ENCODE data around the gene LGI4. TPM values are rescaled to one million over a fixed set of nuclear protein-coding genes. Genes with fewer than 3 reads are reported as not detected.

Gene LGI4
- total RNA-seq, 1 experiment from 2014 or later = not detected

GRCh38 chr19:35088131-35088913, 46.5 kb downstream of the LGI4 start:
- DNase-seq = no peak
- H3K27ac ChIP-seq (ENCODE audit: low read length) = no peak overlapping the region
- no peak overlapping the region for H3K9ac ChIP-seq (ENCODE audit: low read length)
- H3K36me3 ChIP-seq (ENCODE audit: insufficient read depth, low read length) = no peaks in the 10 kb centered on the region
- no peak overlapping the region for H3K4me2 ChIP-seq (ENCODE audit: low read depth, low read length, poor library complexity, severe bottlenecking)
- H4K20me1 ChIP-seq (ENCODE audit: insufficient read depth, low read depth, low read length) = no peaks in the 10 kb centered on the region
- no peak overlapping the region for H3K4me3 ChIP-seq (ENCODE audit: low read length)
- H3K4me1 ChIP-seq (ENCODE audit: low read length) = peaks cover 55% of the 10 kb centered on the region
- H3K27me3 ChIP-seq (ENCODE audit: low read length) = no peaks in the 10 kb centered on the region
- no peaks in the 10 kb centered on the region for H3K9me2 ChIP-seq (replicated peaks; ENCODE audit: insufficient read depth, low read length)
- no peak overlapping the region for H2AFZ ChIP-seq (ENCODE audit: low read length)
- H3K9me3 ChIP-seq (ENCODE audit: low read length) = no peaks in the 10 kb centered on the region
- no peaks in the 10 kb centered on the region for H3K79me2 ChIP-seq (ENCODE audit: low read length)

GRCh38 chr19:35087393-35087792, 47.5 kb downstream of the LGI4 start:
- H3K4me3 ChIP-seq (ENCODE audit: low read length) = no peak overlapping the region
- H3K9ac ChIP-seq (ENCODE audit: low read length) = no peak overlapping the region
- no peaks in the 10 kb centered on the region for H3K36me3 ChIP-seq (ENCODE audit: insufficient read depth, low read length)
- no peaks in the 10 kb centered on the region for H3K27me3 ChIP-seq (ENCODE audit: low read length)
- H3K4me1 ChIP-seq (ENCODE audit: low read length) = peaks cover 61% of the 10 kb centered on the region
- no peaks in the 10 kb centered on the region for H4K20me1 ChIP-seq (ENCODE audit: insufficient read depth, low read depth, low read length)
- no peak for DNase-seq
- no peak overlapping the region for H2AFZ ChIP-seq (ENCODE audit: low read length)
- H3K9me2 ChIP-seq (replicated peaks; ENCODE audit: insufficient read depth, low read length) = no peaks in the 10 kb centered on the region
- H3K4me2 ChIP-seq (ENCODE audit: low read depth, low read length, poor library complexity, severe bottlenecking) = no peak overlapping the region
- peak overlapping the region; percentile 98 for H3K27ac ChIP-seq (ENCODE audit: low read length)
- H3K79me2 ChIP-seq (ENCODE audit: low read length) = no peaks in the 10 kb centered on the region
- H3K9me3 ChIP-seq (ENCODE audit: low read length) = no peaks in the 10 kb centered on the region

- peak overlapping the region; percentile 25; the same call in 1 of the 2 replicates for H3K4me3 ChIP-seq (ENCODE audit: low read length)
- H3K27me3 ChIP-seq (ENCODE audit: low read length) = no peaks in the 10 kb centered on the region
- H3K9ac ChIP-seq (ENCODE audit: low read length) = peak overlapping the region; percentile 66
- peak overlapping the region; percentile 65 for H3K4me2 ChIP-seq (ENCODE audit: low read depth, low read length, poor library complexity, severe bottlenecking)
- H3K79me2 ChIP-seq (ENCODE audit: low read length) = no peaks in the 10 kb centered on the region
- peak overlapping the region; percentile 4; the same call in 1 of the 2 replicates for H2AFZ ChIP-seq (ENCODE audit: low read length)
- no peaks in the 10 kb centered on the region for H3K36me3 ChIP-seq (ENCODE audit: insufficient read depth, low read length)
- peaks cover 61% of the 10 kb centered on the region for H3K4me1 ChIP-seq (ENCODE audit: low read length)
- no peaks in the 10 kb centered on the region for H3K9me2 ChIP-seq (replicated peaks; ENCODE audit: insufficient read depth, low read length)
- H3K9me3 ChIP-seq (ENCODE audit: low read length) = no peaks in the 10 kb centered on the region
- DNase-seq = no peak
- peak overlapping the region; percentile 98 for H3K27ac ChIP-seq (ENCODE audit: low read length)
- H4K20me1 ChIP-seq (ENCODE audit: insufficient read depth, low read depth, low read length) = no peaks in the 10 kb centered on the region
Measured at GRCh38 chr19:35086455-35086854, 48.4 kb downstream of the LGI4 start.

- peak overlapping the region; percentile 4; the same call in 1 of the 2 replicates for H2AFZ ChIP-seq (ENCODE audit: low read length)
- H3K27me3 ChIP-seq (ENCODE audit: low read length) = no peaks in the 10 kb centered on the region
- no peaks in the 10 kb centered on the region for H3K79me2 ChIP-seq (ENCODE audit: low read length)
- no peaks in the 10 kb centered on the region for H4K20me1 ChIP-seq (ENCODE audit: insufficient read depth, low read depth, low read length)
- peak overlapping the region; percentile 65 for H3K4me2 ChIP-seq (ENCODE audit: low read depth, low read length, poor library complexity, severe bottlenecking)
- H3K36me3 ChIP-seq (ENCODE audit: insufficient read depth, low read length) = no peaks in the 10 kb centered on the region
- H3K9ac ChIP-seq (ENCODE audit: low read length) = peak overlapping the region; percentile 82
- peaks cover 60% of the 10 kb centered on the region for H3K4me1 ChIP-seq (ENCODE audit: low read length)
- DNase-seq = peak; percentile 93
- H3K9me3 ChIP-seq (ENCODE audit: low read length) = no peaks in the 10 kb centered on the region
- peak overlapping the region; percentile 98 for H3K27ac ChIP-seq (ENCODE audit: low read length)
- H3K9me2 ChIP-seq (replicated peaks; ENCODE audit: insufficient read depth, low read length) = no peaks in the 10 kb centered on the region
- peak overlapping the region; percentile 39 for H3K4me3 ChIP-seq (ENCODE audit: low read length)
Measured at GRCh38 chr19:35085947-35086346, 48.9 kb downstream of the LGI4 start.

- Histone ChIP-seq H3K79me2 (ENCODE audit: low read length) (no peaks in the 10 kb centered on the region), H3K36me3 (ENCODE audit: insufficient read depth, low read length) (no peaks in the 10 kb centered on the region), H3K4me2 (ENCODE audit: low read depth, low read length, poor library complexity, severe bottlenecking) (peak overlapping the region; percentile 53), H3K27me3 (ENCODE audit: low read length) (no peaks in the 10 kb centered on the region), H3K4me3 (ENCODE audit: low read length) (no peak overlapping the region), H4K20me1 (ENCODE audit: insufficient read depth, low read depth, low read length) (no peaks in the 10 kb centered on the region), H3K9ac (ENCODE audit: low read length) (peak overlapping the region; percentile 58), H3K9me2 (replicated peaks; ENCODE audit: insufficient read depth, low read length) (no peaks in the 10 kb centered on the region), H3K9me3 (ENCODE audit: low read length) (no peaks in the 10 kb centered on the region), H2AFZ (ENCODE audit: low read length) (peak overlapping the region; percentile 68; the same call in 1 of the 2 replicates), H3K4me1 (ENCODE audit: low read length) (peaks cover 50% of the 10 kb centered on the region), H3K27ac (ENCODE audit: low read length) (peak overlapping the region; percentile 98)
- DNase-seq = no peak
Measured at GRCh38 chr19:35084509-35084762, 50.4 kb downstream of the LGI4 start.

GRCh38 chr19:35083691-35084508, 51.0 kb downstream of the LGI4 start:
- H3K4me3 ChIP-seq (ENCODE audit: low read length) = no peak overlapping the region
- no peaks in the 10 kb centered on the region for H3K79me2 ChIP-seq (ENCODE audit: low read length)
- H3K4me1 ChIP-seq (ENCODE audit: low read length) = peaks cover 50% of the 10 kb centered on the region
- H3K4me2 ChIP-seq (ENCODE audit: low read depth, low read length, poor library complexity, severe bottlenecking) = peak overlapping the region; percentile 53
- H3K9ac ChIP-seq (ENCODE audit: low read length) = peak overlapping the region; percentile 58
- H3K9me2 ChIP-seq (replicated peaks; ENCODE audit: insufficient read depth, low read length) = no peaks in the 10 kb centered on the region
- peak overlapping the region; percentile 98 for H3K27ac ChIP-seq (ENCODE audit: low read length)
- H3K9me3 ChIP-seq (ENCODE audit: low read length) = no peaks in the 10 kb centered on the region
- H4K20me1 ChIP-seq (ENCODE audit: insufficient read depth, low read depth, low read length) = no peaks in the 10 kb centered on the region
- peak overlapping the region; percentile 68 for H2AFZ ChIP-seq (ENCODE audit: low read length)
- H3K27me3 ChIP-seq (ENCODE audit: low read length) = no peaks in the 10 kb centered on the region
- DNase-seq = peak; percentile 57
- H3K36me3 ChIP-seq (ENCODE audit: insufficient read depth, low read length) = no peaks in the 10 kb centered on the region

GRCh38 chr19:35081201-35081600, 53.7 kb downstream of the LGI4 start:
- no peaks in the 10 kb centered on the region for H3K79me2 ChIP-seq (ENCODE audit: low read length)
- DNase-seq = no peak
- H3K27me3 ChIP-seq (ENCODE audit: low read length) = no peaks in the 10 kb centered on the region
- no peak overlapping the region for H3K27ac ChIP-seq (ENCODE audit: low read length)
- H3K36me3 ChIP-seq (ENCODE audit: insufficient read depth, low read length) = no peaks in the 10 kb centered on the region
- H3K9ac ChIP-seq (ENCODE audit: low read length) = no peak overlapping the region
- H3K4me2 ChIP-seq (ENCODE audit: low read depth, low read length, poor library complexity, severe bottlenecking) = no peak overlapping the region
- H4K20me1 ChIP-seq (ENCODE audit: insufficient read depth, low read depth, low read length) = no peaks in the 10 kb centered on the region
- H3K4me3 ChIP-seq (ENCODE audit: low read length) = no peak overlapping the region
- H3K4me1 ChIP-seq (ENCODE audit: low read length) = peaks cover 35% of the 10 kb centered on the region
- H3K9me3 ChIP-seq (ENCODE audit: low read length) = no peaks in the 10 kb centered on the region
- H2AFZ ChIP-seq (ENCODE audit: low read length) = no peak overlapping the region
- no peaks in the 10 kb centered on the region for H3K9me2 ChIP-seq (replicated peaks; ENCODE audit: insufficient read depth, low read length)

- no peak overlapping the region for H2AFZ ChIP-seq (ENCODE audit: low read length)
- no peaks in the 10 kb centered on the region for H3K79me2 ChIP-seq (ENCODE audit: low read length)
Measured at GRCh38 chr19:35080613-35081170, 54.2 kb downstream of the LGI4 start.

More at GRCh38 chr19:35080613-35081170, 54.2 kb downstream of the LGI4 start:
- peaks cover 30% of the 10 kb centered on the region for H3K4me1 ChIP-seq (ENCODE audit: low read length)
- H3K9me3 ChIP-seq (ENCODE audit: low read length) = no peaks in the 10 kb centered on the region
- H3K36me3 ChIP-seq (ENCODE audit: insufficient read depth, low read length) = no peaks in the 10 kb centered on the region
- H4K20me1 ChIP-seq (ENCODE audit: insufficient read depth, low read depth, low read length) = no peaks in the 10 kb centered on the region
- no peak overlapping the region for H3K27ac ChIP-seq (ENCODE audit: low read length)
- H3K27me3 ChIP-seq (ENCODE audit: low read length) = no peaks in the 10 kb centered on the region
- no peak overlapping the region for H3K4me3 ChIP-seq (ENCODE audit: low read length)
- no peaks in the 10 kb centered on the region for H3K9me2 ChIP-seq (replicated peaks; ENCODE audit: insufficient read depth, low read length)
- DNase-seq = no peak
- H3K4me2 ChIP-seq (ENCODE audit: low read depth, low read length, poor library complexity, severe bottlenecking) = no peak overlapping the region
- no peak overlapping the region for H3K9ac ChIP-seq (ENCODE audit: low read length)

Data from Karpas-422 (cell line).